GM12872 (cell line): ENCODE data around the gene PRSS36.

Experiments used
- TF ChIP-seq, protein P1 (sequence below): IDR thresholded peaks from 3 replicates; pipeline ENCODE4 v1.5.1; 2011; ENCODE audit warnings: low read depth, mild to moderate bottlenecking, low read length, moderate library complexity; ENCODE audit not compliant: insufficient read depth

The PRSS36 gene

GRCh38 chr16:31109622-31110021, 40.2 kb downstream of the PRSS36 start:
- TF ChIP-seq, protein P1, sequence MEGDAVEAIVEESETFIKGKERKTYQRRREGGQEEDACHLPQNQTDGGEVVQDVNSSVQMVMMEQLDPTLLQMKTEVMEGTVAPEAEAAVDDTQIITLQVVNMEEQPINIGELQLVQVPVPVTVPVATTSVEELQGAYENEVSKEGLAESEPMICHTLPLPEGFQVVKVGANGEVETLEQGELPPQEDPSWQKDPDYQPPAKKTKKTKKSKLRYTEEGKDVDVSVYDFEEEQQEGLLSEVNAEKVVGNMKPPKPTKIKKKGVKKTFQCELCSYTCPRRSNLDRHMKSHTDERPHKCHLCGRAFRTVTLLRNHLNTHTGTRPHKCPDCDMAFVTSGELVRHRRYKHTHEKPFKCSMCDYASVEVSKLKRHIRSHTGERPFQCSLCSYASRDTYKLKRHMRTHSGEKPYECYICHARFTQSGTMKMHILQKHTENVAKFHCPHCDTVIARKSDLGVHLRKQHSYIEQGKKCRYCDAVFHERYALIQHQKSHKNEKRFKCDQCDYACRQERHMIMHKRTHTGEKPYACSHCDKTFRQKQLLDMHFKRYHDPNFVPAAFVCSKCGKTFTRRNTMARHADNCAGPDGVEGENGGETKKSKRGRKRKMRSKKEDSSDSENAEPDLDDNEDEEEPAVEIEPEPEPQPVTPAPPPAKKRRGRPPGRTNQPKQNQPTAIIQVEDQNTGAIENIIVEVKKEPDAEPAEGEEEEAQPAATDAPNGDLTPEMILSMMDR, result no peak

DNA sequence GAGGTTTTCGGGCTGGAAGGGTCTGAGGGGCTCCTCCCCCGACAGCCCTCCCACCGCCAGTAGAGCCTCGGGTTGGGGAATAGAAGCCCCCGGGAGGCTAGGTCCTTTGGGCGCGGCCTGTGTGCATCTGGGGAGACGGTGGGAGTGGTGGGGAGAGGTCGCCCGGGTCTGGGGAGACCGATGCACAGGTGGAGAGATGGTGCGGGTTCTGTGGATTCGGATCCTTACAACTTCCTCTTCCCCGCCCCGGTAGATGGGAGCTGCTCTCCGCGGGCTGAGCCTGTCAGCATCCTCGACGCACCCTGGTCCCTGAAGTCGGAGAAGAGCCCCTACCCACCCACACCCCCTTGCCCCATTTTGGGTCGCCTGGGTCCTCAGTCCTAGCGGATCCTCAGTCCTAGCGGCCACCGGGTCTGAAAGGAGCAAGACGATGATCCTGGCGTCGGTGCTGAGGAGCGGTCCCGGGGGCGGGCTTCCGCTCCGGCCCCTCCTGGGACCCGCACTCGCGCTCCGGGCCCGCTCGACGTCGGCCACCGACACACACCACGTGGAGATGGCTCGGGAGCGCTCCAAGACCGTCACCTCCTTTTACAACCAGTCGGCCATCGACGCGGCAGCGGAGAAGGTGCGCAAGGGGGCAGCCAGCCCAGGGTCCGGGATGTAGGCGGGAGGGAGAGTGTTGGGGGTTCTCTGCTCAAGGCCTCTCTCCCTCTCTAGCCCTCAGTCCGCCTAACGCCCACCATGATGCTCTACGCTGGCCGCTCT, 40.9 kb downstream of the PRSS36 start:
- TF ChIP-seq, protein P1, result no peak

- TF ChIP-seq, protein P1, result no peak
Measured at GRCh38 chr16:31108035-31108793, 41.7 kb downstream of the PRSS36 start, which contains the start of gene BCKDK. Gene BCKDK (plus strand): TSS chr16:31108386. CDS start chr16:31109224, 838 bp downstream.

- TF ChIP-seq, protein P1, result no peak
Measured at GRCh38 chr16:31107465-31107867, 42.4 kb downstream of the PRSS36 start.

GRCh38 chr16:31106509-31107464, 43.1 kb downstream of the PRSS36 start:
- TF ChIP-seq, protein P1, result no peak

GRCh38 chr16:31105677-31106213, 44.1 kb downstream of the PRSS36 start:
- TF ChIP-seq, protein P1, result peak; percentile 83
